Ovary (tissue), 3 donors: Measurements from ENCODE around the gene CCDC3.

Source experiments
- CTCF ChIP-seq, 3 donors: fragments of 450-650 bp in 2 of 3; fragments of 200-600 bp in 1 of 3; IDR thresholded peaks; one replicate each; pipeline versions ENCODE4 v1.5.1 to v1.8.0; 2016 to 2022; ENCODE audit warnings: antibody characterized with exemption in 3 of 3, mild to moderate bottlenecking in 1 of 3
- POLR2A ChIP-seq: fragments of 450-650 bp; IDR thresholded peaks from one replicate; pipeline ENCODE4 v1.6.1; 2017; ENCODE audit warnings: antibody characterized with exemption, mild to moderate bottlenecking, moderate library complexity
- donor health status: DM: no; HTN: no; CAD: no.

- TF ChIP-seq CTCF (IDR thresholded peaks at IDR 0.05) (no peak), POLR2A (no peak)
Measured at GRCh38 chr10:12921163-12921562, 80.3 kb downstream of the CCDC3 start.
